ENCODE results near the gene C2CD3. TPM values are rescaled to one million over a fixed set of nuclear protein-coding genes. Genes with fewer than 3 reads are reported as not detected.

C2CD3 gene
- total RNA-seq, 1 donor from 2014 or later, result 25.2 TPM

DNA sequence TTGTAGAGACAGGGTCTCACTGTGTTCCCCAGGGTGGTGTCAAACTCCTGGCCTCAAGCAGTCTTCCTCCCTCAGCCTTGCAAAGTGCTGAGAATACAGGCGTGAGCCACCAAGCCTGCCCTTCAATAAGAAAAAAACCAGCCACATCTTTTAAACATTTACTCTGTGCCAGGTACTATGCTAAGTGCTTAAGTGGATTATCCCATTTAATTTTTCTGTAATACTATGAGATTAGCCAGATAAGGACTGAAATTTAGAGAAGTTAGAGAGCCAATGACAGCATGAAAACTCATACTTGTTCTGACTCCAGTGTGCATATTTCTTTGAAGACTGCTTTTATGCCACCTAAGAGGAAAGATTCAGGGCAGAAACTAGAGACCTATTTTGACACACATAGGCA lies 35.9 kb upstream of the C2CD3 start:
- Mint-ChIP-seq H3K4me3 (ENCODE audit: unreplicated experiment) (no peak overlapping the region), H3K9me3 (ENCODE audit: unreplicated experiment) (no peaks in the 10 kb centered on the region), H3K27me3 (ENCODE audit: unreplicated experiment) (no peaks in the 10 kb centered on the region), H3K4me1 (ENCODE audit: unreplicated experiment) (no peaks in the 10 kb centered on the region), H3K36me3 (ENCODE audit: unreplicated experiment) (peaks cover 32% of the 10 kb centered on the region), H3K27ac (ENCODE audit: unreplicated experiment) (no peak overlapping the region)
- TF ChIP-seq, protein P1, sequence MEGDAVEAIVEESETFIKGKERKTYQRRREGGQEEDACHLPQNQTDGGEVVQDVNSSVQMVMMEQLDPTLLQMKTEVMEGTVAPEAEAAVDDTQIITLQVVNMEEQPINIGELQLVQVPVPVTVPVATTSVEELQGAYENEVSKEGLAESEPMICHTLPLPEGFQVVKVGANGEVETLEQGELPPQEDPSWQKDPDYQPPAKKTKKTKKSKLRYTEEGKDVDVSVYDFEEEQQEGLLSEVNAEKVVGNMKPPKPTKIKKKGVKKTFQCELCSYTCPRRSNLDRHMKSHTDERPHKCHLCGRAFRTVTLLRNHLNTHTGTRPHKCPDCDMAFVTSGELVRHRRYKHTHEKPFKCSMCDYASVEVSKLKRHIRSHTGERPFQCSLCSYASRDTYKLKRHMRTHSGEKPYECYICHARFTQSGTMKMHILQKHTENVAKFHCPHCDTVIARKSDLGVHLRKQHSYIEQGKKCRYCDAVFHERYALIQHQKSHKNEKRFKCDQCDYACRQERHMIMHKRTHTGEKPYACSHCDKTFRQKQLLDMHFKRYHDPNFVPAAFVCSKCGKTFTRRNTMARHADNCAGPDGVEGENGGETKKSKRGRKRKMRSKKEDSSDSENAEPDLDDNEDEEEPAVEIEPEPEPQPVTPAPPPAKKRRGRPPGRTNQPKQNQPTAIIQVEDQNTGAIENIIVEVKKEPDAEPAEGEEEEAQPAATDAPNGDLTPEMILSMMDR (IDR thresholded peaks at IDR 0.05), result no peak
- no peak for DNase-seq (ENCODE audit: extremely low spot score, unreplicated experiment)

DNA sequence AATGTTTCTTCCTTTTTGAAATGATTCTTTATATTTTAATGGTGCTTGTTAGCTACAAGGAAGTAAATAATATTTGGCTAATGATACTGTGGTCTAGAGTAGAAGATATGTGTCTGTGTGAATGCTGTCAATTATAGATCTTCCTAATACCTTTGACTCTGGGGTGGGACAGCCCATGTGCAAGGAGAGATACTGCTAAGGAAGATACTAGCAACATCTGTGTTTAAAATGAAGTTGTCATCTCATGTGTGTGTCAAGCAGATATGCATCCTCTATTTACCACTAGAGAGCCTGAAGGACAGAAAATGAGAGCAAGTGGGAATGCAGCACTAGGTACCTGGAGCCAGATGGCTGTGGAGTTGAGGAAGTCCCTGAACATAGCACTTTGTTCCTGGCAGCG lies 34.4 kb upstream of the C2CD3 start:
- H3K4me3 Mint-ChIP-seq (ENCODE audit: unreplicated experiment), result no peak overlapping the region
- no peaks in the 10 kb centered on the region for H3K4me1 Mint-ChIP-seq (ENCODE audit: unreplicated experiment)
- H3K27ac Mint-ChIP-seq (ENCODE audit: unreplicated experiment), result no peak overlapping the region
- DNase-seq (ENCODE audit: extremely low spot score, unreplicated experiment), result no peak
- TF ChIP-seq, protein P1 (IDR thresholded peaks at IDR 0.05), result no peak
- no peaks in the 10 kb centered on the region for H3K27me3 Mint-ChIP-seq (ENCODE audit: unreplicated experiment)
- peaks cover 23% of the 10 kb centered on the region for H3K36me3 Mint-ChIP-seq (ENCODE audit: unreplicated experiment)
- no peaks in the 10 kb centered on the region for H3K9me3 Mint-ChIP-seq (ENCODE audit: unreplicated experiment)

GRCh38 chr11:74204701-74205100 lies 33.9 kb upstream of the C2CD3 start:
- Mint-ChIP-seq H3K27me3 (ENCODE audit: unreplicated experiment) (no peaks in the 10 kb centered on the region), H3K4me3 (ENCODE audit: unreplicated experiment) (no peak overlapping the region), H3K36me3 (ENCODE audit: unreplicated experiment) (peaks cover 18% of the 10 kb centered on the region), H3K27ac (ENCODE audit: unreplicated experiment) (no peak overlapping the region), H3K4me1 (ENCODE audit: unreplicated experiment) (no peaks in the 10 kb centered on the region), H3K9me3 (ENCODE audit: unreplicated experiment) (no peaks in the 10 kb centered on the region)
- TF ChIP-seq, protein P1 (IDR thresholded peaks at IDR 0.05), result no peak
- DNase-seq (ENCODE audit: extremely low spot score, unreplicated experiment), result no peak

GRCh38 chr11:74203966-74204365 lies 33.2 kb upstream of the C2CD3 start:
- Mint-ChIP-seq H3K27ac (ENCODE audit: unreplicated experiment) (no peak overlapping the region), H3K9me3 (ENCODE audit: unreplicated experiment) (no peaks in the 10 kb centered on the region), H3K4me3 (ENCODE audit: unreplicated experiment) (no peak overlapping the region)

GRCh38 chr11:74196781-74197486 lies 26.1 kb upstream of the C2CD3 start:
- Mint-ChIP-seq H3K4me3 (ENCODE audit: unreplicated experiment) (no peak overlapping the region), H3K4me1 (ENCODE audit: unreplicated experiment) (no peaks in the 10 kb centered on the region), H3K27me3 (ENCODE audit: unreplicated experiment) (no peaks in the 10 kb centered on the region), H3K36me3 (ENCODE audit: unreplicated experiment) (no peaks in the 10 kb centered on the region), H3K27ac (ENCODE audit: unreplicated experiment) (no peak overlapping the region), H3K9me3 (ENCODE audit: unreplicated experiment) (peaks cover 5% of the 10 kb centered on the region)
- TF ChIP-seq, protein P1 (IDR thresholded peaks at IDR 0.05), result no peak
- DNase-seq (ENCODE audit: extremely low spot score, unreplicated experiment), result no peak

More at GRCh38 chr11:74203966-74204365, 33.2 kb upstream of the C2CD3 start:
- no peak for DNase-seq (ENCODE audit: extremely low spot score, unreplicated experiment)
- Mint-ChIP-seq H3K27me3 (ENCODE audit: unreplicated experiment) (no peaks in the 10 kb centered on the region), H3K36me3 (ENCODE audit: unreplicated experiment) (peaks cover 13% of the 10 kb centered on the region), H3K4me1 (ENCODE audit: unreplicated experiment) (no peaks in the 10 kb centered on the region)
- TF ChIP-seq, protein P1 (IDR thresholded peaks at IDR 0.05), result no peak

Measured in osteocyte (in vitro differentiated cells).